GM19463 (cell line): ENCODE measurements around the gene MYO1B.

Experiments used
- ATAC-seq: cut with Tn5 transposase; IDR thresholded peaks from one replicate; pipeline ENCODE4 v1.9.1; 2021; ENCODE audit warnings: mild to moderate bottlenecking, moderate library complexity; ENCODE audit not compliant: unreplicated experiment

Gene MYO1B

DNA sequence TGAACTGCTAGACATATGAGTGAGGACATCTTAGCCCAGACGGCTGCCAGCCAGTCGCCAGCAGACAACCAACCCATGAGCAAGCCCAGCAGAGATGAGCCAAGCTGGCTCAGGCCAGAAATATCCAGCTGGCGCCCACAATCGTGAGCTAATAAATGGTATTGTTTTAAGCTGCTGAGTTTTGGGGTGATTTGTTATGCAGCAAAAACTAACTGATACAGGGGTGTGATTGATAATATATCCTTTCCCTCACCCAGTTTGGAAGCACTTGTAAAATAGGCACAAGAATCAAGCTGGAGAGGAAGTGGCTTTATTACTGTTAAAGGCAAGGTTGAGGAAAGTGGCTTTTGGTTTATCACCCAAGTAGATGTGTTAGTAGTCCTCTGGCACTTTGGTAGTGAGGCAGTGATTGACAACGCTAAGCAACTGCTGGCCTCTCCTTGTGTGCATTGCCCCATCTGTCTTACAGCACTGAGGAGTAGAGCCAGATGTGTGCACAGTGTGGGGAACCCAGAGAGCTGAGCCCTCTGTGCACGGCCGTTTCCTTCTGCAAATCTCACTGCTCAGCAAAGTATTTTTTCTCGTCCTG lies 110.1 kb downstream of the MYO1B start:
- no peak for ATAC-seq

DNA sequence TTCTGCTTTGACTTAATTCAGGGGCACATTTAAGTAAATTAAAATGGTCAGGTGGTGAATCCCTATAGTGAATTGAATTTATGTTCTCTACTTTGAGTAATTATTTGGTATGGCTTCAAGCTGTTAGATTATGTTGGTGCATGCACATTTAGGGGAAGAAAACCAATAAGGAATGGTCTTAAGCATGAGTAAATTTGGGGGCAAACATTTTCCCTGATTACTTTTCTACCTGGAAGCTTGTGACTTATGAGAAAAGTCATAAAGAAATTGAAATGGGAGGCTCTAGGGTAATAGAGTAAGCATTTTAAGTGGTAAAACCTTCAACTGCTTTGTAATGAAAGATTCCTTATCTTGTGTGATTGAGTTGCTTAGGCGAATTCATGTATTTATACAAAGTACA lies 112.5 kb downstream of the MYO1B start:
- no peak for ATAC-seq

DNA sequence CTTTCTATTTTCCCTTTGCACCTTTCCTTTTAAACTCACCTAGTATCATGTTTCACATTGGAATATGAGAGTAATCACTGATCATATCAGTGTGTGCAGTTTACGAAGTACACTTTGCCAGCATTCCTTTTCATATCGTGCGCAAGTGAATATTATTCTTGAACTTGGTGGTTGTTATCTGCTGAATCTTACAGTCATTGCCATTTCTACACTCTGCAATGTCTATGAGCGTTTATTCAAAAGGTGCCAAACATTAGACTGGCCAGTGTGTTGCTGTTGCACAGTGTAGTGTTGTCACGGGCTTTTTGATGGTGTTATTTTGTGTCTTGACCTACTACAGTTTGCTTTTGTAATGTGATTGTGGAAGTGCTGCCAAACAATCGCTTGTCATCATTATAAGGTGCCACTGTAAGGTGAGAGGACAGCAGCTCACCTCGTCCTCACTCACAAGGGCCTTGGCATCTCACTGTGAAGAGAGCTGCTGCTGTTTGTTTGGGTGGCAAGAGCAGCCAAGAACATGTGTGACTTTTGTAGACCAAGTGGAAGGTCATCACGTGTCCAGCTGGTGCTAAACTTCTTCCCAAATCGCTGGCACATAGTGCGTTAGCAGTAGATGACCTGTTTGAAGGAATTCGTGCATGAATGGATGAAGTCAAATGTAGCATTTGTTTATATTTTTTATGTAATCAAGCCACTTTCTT lies 113.3 kb downstream of the MYO1B start:
- no peak for ATAC-seq

DNA sequence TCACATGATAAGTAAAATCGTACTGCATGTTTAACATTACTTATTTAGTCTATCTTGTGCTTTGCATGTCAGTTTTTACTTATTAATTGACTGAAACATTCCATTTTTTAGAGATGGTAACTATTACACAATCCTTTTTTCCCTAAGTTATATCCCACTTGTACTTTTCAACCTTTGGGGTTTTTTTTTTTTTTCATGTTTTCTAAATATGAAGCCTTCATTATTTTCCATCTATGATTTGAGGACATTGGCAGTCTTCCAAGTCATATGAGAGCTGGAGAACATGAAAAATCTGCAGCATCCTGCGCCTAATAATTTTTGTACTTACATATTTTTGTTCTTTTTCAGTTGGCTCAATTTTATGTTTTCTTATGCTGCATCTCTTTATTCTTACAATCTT lies 113.9 kb downstream of the MYO1B start:
- no peak for ATAC-seq

DNA sequence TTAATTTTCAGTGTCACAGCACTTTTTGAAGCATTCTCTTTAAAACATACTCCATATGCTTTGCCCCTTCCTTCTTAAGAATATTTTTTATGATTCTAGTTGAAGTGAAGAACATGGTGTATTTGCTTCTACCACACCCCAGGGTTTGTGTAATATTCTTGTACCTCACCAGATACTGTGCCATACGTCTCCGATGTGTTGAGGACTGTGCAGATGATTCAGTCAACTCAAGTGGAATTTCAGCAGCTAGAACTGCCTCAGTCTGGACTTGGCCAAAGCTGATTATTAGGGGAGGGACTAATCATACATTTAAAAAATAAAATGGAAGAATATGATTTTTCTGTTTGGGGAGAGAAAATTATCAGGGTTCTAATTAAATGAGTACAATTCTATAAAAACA lies 115.7 kb downstream of the MYO1B start:
- ATAC-seq, result no peak

DNA sequence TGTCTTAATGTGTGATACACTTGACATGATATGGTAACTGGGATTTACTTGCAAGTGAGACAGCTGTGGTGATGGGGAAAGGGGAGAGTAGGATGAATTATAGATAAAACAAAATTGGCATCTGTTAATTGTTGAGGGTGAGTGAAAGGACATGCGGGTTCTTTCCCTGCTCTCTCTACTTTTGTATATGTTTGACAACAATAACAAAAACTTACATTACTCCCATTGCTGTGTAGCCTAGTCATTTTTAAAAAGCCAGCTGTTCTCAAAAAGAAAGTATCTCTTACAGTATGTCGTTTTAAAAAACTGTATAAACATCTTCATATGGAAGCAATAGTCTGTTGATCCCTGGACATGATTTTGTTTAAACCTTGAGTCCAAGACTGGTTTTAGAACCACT lies 117.6 kb downstream of the MYO1B start:
- no peak for ATAC-seq

DNA sequence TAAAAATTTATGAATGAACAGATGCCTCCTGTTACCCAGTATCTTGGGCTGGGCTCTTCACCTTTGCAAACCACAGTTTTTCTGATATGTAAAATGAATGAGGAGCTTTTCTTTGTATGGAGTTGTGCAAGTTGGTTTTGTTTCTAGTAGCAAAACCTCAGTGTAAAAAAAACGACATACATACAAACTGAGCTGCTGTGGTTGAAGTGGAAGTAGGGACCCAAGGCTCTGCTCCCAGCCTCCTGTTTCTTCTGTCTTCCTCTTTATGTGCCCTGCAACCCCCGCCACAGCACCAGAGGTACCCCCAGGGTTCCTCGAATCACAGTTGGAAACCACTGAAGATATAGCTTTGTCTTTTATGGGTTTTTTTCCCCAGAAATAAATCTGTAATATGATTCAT lies 118.1 kb downstream of the MYO1B start:
- ATAC-seq, result no peak

DNA sequence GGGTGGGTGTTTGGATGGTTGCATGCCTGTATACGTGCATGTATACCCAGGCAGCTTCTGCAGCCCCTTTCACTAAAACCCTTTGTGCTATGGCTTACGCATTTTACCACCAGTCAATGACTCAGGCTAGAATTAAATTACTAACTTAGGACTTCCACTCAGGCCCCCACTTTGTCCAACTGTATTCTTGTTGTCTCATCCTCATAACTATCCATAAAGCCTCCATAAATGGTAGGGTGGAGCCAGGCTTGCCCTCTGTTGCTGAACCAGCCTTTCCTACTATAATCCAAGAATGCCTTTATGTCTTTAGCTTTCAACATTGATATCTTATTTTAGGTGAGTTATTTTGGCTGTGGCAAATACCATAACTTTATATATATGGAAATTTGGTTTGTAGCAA lies 119.9 kb downstream of the MYO1B start:
- no peak for ATAC-seq

DNA sequence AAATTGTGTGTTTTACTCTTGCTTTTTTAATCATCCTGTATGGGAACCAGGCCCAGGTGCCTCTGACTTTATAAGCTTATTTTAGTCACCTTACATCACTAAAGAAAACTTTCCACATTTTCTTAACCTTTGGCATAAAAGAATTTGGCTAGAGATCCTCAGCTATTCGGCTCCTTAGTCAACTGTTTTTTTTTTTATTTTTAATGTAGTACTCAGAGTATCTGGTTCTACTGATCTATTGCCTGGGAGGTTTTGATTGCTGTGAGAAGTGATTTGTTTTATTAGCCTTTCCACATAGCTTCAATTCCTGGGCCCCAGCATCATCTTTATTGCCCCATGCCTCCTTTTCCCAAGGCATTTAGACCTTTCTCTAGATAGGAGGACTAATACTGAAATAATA lies 121.0 kb downstream of the MYO1B start:
- ATAC-seq, result no peak

DNA sequence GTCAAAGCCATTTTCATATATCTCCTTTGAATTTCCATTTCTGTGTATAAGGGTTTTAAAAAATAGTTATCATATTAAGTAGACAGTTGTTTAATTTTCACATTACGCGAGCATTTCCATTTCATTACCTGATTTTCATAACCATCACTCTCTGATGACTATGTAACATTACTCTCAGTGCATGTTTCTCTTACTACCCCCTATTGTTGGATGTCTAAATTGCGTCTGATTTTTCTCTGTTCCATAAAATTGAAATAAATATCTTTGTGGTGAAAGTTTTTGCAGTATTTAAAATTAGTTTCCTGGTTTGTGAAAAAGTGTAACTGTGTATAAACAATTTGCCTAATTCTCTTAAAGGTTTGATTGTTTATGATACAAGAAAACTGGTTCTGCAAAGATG lies 123.8 kb downstream of the MYO1B start:
- no peak for ATAC-seq

DNA sequence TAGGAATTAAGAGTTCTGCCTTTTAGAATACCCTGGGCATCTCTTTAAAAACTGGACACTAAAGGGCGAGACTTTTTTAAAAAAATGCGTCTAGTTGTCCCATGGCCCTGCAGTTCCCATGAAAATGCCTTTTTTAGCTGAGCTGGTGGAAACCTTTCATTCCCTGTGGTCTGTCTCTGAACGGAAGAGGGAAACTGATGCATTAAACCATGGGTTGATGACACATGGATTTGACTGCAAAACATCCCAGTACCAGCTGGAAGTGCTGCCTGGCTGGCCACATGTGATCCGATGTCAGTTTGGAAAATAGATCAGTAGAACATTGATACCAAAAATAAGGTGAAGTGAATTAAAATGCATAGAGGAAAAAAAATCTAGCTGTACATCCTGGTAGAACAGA lies 129.2 kb downstream of the MYO1B start:
- no peak for ATAC-seq

DNA sequence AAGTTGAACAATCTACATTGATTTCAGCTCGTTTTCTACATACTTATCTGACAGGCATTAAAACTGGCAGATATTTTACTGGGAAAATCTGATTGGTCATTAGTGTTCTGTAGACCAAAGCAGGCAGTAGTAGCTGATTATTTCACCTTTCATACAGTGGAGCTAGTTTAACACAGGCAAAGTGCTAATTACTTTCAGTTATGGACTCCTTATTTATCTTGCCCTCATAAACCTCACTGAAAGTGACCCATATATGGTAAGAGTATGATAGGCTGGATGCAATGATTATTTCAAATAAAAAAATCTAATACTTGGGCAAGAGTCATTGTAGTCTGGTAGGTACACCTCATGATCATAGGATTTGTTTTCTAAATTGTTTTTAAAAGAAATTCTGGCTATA lies 129.7 kb downstream of the MYO1B start:
- no peak for ATAC-seq

DNA sequence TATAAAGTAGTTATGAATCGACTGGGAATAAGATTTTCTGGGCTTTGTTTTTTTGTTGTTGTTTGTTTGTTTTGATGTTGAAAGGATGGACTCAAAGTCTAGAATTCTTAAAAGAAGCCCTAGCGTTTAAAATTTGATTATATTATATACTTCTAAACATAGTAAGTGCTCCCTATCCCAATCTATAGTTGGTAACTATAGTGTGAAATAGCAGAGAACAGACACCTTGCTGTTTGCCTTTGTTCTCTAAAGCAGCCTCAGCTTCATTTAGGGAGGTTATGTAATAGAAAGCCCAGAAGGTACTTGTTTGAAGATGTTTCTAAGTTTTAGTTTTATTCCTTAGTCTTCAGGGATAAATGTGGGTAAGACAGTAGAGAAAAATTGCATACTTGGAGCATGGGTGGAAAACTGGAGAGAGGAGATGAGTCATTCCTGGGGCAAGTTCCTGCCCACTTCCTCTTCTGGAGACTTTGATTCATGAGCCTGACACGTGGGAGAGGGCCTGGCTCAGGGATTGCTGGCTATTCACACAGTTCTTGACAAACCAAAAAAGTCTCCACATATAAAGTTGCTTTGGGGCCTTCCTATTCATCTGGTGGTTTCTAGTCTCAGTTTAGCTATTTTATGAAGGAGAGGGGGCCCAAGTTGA lies 131.9 kb downstream of the MYO1B start:
- ATAC-seq, result peak; percentile 93

DNA sequence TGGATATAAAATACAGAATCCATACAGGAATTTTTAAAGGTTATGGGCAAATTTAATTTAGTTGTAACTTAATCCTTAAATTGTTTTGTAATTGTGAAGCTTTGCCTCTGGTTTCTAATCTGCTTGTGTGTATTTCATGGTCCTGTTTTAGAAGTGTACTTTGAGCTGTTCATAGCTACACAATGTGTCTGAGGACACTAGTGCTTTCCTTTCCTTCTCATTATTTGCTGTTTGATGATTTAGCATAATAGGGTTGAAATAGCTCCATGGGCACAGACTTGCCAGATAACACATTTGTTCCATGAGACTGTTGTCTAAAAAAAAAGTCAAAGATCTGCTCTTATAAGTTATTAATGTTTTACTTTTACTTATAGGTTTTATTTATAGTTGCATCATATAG lies 134.2 kb downstream of the MYO1B start:
- no peak for ATAC-seq

DNA sequence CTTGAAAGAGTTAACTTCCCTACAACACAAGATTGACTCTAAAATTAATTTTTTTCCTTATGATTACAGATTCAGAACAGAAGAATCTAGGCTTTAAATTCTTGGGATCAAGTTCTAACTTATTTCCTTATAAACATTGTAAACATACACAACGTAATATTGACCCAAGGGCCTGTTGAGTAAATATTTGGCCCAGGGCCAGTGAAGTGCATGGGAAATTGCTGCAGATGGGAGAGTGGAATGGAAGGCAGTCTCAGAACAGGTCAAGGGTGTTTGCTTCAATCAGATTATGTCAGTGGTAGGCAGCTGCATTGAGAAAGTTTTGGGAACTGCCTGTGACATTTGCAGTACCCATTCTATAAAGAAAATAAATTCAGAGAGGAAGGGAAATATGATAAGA lies 137.6 kb downstream of the MYO1B start:
- ATAC-seq, result no peak

DNA sequence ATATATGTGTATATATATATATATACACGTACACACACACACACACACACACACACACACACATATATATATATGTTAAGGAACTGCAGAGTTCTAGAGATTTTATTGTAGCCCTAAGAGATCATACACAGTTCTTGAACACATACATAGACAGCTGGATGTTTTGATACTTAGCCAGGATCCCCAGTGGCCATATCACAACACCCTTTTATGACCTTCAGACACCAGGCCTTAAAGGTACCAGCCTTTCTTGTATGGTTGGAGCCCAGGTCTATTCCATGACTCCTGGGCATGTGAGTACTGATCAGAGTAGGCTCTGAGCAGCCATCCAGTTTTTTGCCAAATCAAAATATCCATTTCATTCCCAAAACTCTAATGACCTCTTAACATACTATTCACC lies 138.3 kb downstream of the MYO1B start:
- ATAC-seq, result no peak

DNA sequence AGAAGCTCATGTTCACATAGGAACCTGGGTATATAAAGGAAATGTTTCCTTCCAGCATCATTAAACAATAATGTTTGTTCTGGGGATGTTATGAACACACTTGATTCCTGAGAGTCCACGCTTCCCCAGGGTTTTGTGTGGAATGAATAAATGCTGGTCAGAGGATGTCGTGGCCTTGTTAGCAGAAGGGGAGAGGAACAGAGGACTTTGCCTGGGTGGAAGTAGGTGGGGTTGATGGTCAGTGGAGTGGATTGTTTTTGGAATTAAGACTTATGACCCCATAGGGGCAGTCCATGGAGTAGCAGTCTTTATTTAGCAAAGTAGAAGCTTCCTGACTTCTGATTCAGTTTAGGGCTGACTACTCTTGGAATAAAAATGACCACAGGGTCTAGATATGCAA lies 139.6 kb downstream of the MYO1B start:
- no peak for ATAC-seq

DNA sequence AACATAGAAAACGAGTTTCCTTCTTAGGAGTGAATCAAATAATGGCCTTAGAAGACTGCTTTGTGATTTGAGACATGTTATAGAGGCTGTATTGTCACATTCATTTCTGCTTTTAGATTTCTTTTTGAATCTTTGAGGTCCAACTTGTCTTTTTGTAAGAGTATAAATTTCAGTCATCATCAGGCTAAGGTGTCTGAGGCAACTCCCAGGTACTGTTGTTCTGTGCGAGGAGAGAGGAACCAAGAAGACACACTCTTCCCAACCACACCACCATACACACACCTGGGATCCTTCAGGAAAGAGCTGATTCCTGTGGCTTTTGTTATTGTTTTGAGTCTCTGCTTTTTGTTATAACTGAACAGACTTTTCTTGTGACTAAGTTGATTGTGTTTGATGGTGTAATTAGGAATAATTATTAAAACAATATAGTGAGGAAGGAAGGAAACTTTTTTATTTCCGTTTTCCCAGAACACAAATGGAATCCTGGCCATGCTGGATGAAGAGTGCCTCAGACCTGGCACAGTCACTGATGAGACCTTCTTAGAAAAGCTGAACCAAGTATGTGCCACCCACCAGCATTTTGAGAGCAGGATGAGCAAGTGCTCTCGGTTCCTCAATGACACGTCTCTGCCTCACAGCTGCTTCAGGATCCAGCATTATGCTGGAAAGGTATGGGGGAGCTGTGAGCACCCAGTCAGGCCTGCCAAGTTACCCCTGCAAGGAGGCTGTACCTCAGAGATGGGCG lies 140.4 kb downstream of the MYO1B start:
- ATAC-seq, result peak; percentile 90

DNA sequence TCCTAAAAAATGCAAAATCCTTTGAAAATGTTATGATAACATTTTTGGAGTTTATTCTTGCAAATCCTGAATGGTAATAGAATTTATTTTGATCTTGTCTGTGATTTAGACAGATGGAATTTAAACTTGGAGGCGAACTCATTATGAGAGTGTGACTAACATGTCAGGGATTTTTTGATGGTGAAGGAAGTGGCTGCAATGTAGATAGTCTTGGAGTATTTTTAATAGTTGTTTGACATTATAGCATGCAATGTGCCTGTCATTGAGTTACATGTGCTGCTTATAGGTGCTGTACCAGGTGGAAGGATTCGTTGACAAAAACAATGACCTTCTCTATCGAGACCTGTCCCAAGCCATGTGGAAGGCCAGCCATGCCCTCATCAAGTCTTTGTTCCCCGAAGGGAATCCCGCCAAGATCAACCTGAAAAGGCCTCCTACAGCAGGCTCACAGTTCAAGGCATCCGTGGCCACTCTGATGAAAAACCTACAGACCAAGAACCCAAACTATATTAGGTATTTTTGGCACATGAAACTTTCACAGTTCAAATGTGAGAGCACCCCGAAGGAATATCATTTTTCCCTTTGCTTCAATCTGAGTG lies 141.8 kb downstream of the MYO1B start:
- no peak for ATAC-seq

DNA sequence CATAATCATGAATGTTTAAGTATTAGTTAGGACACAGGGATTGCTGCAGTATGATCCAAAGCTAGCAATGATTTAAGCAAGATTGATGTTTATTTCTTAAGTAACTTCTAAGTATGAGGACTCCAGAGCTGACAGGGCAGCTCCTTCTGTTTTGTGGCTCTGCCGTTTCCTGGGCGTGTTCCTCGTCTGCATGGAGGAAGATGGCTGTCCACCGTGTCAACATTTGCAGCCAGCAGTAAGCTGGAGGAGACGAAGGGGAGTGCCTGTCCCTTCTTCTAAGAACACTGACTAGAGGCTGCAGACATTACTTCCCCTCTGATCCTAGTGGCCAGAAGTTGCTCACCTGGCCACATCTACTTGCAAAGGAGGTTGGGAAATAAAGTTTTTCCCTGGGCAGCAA lies 144.1 kb downstream of the MYO1B start:
- no peak for ATAC-seq

DNA sequence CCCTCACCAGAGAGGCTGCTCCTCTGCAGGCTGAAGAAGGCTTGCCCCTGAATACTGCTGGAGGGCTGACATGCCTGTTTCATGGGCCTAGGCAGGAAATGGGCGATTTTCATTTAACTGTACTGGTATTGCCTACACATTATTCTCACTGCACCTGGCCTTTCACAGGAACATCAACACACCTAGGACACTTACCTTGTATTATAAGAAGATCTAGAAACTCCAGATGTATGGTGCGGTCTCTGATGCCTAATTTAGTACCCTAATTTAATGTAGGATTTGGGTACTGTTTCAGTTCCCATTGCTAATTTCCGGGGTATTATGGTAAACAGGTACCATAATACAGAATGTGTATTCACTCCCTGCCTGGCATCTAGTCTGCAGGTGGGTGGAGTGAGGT lies 146.0 kb downstream of the MYO1B start:
- no peak for ATAC-seq

DNA sequence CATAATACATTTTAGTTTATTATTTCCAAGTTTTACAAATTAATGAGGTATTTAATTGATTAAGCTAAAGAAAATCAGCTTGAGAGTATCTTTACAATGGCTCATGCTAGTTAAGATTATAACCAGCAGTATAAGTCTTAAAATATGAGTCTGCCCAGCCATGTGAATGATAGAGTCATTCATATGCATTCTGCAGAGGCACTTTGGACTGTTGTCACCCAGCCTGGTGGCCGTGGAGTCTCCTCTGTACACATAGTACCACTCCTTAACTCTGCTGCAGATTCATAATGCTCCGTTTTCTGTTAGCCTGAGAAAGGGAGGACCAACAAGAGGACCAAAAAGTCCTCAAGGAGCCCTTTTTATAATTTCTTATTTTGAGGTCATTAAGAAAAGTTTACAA lies 148.8 kb downstream of the MYO1B start:
- no peak for ATAC-seq
